Measurements from ENCODE around the gene LOXL3.
"Not testable (repeated sequence)": the region's sequence is repeated elsewhere in the genome, so short reads cannot be mapped to it uniquely, and the experiment has no call there.

LOXL3 gene

GRCh38 chr2:74483675-74484164 lies 70.0 kb downstream of the LOXL3 start:
- DNase-seq = not testable (repeated sequence)

DNA sequence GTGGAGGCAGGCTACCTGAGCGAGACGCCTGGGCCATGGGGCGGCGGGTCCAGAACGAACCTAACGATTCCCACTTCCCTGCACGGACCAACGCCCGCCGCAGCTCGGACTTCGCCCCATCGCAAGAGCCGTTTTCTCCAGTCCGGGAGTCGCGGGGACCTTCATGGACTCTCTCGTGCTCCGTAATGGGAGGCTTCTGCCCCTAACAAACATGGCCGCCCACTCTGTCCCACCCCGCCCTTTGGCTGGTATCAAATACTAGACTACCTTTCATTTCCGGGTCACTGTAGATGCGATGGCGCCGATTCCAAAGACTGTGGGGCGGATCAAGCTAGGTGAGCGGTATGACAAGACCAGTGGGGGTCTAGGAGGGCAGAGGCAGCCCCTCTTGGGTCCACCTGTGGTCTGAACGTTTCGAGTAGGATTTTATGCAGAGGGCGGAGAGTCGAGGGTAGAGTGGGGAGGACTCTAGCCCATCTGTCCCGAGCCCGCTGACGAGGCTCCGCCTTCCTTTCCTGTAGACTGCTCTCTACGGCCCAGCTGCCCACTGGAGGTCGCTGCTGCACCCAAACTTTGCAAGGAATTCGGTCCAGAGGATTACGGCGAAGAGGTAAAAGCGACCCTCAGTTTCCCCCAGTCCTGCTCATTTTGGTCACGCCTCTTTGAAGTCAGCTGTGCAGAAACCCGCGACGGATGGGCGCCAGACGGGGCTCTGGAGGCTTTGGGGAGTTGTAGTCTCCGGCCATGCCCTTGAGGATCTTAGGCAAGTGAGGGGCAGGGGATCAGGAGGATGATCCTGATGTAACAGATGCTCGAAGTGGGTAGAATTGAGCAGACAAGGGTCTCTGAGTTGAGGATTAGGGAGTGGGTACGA lies 70.7 kb downstream of the LOXL3 start, which contains the start of the genes CCDC142 and TTC31:
Gene CCDC142 (minus strand): TSS at position 198 of the 874 bp plus-strand sequence. CDS start 161 bp downstream, at position 37.
Gene TTC31 (plus strand): TSS at position 281 of the 874 bp plus-strand sequence. CDS start 15 bp downstream, at position 296.
- peak; percentile 99 for DNase-seq

All from hematopoietic multipotent progenitor cell treated with erythropoietin and hydrocortisone succinate and interleukin-3 and kit ligand, for 6 days (in vitro differentiated cells).